Measurements from ENCODE around the gene PHLDA3. TPM values are rescaled to one million over a fixed set of nuclear protein-coding genes. Genes with fewer than 3 reads are reported as not detected.

The PHLDA3 gene
- total and polyA plus RNA-seq, 9 donors = 4.7 to 38.2 (median 27.3) TPM

DNA sequence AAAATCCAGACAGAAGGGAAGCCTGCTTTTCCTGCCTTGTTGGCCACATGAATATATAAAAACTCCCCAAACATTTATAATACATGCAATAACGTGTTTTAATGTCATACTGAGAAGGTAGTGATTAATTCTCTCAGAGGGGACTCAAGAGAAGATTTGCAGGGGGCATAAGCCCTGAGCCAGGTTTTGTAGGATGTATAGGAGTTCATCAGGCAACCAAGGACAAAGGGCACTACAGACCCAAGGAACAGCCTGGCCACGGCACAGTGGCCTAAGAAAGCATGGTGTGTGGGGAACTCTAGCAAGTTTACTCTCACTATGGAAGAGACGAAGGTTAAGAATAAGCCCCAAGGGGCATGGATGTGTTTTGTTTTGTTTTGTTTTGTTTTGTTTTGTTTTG is 32.0 kb downstream of the PHLDA3 start:
- no peak overlapping the region for H3K4me3 ChIP-seq
- no peak for TF ChIP-seq POLR2A (IDR thresholded peaks at IDR 0.05)
- TF ChIP-seq EP300 (IDR thresholded peaks at IDR 0.05) = no peak
- TF ChIP-seq, protein P1, sequence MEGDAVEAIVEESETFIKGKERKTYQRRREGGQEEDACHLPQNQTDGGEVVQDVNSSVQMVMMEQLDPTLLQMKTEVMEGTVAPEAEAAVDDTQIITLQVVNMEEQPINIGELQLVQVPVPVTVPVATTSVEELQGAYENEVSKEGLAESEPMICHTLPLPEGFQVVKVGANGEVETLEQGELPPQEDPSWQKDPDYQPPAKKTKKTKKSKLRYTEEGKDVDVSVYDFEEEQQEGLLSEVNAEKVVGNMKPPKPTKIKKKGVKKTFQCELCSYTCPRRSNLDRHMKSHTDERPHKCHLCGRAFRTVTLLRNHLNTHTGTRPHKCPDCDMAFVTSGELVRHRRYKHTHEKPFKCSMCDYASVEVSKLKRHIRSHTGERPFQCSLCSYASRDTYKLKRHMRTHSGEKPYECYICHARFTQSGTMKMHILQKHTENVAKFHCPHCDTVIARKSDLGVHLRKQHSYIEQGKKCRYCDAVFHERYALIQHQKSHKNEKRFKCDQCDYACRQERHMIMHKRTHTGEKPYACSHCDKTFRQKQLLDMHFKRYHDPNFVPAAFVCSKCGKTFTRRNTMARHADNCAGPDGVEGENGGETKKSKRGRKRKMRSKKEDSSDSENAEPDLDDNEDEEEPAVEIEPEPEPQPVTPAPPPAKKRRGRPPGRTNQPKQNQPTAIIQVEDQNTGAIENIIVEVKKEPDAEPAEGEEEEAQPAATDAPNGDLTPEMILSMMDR (IDR thresholded peaks at IDR 0.05) = no peak
- WGBS, 3 donors = 67 to 71% (median 68%) methylated on average over 3 of the region's 3 CpGs
- DNase-seq = no peak
- peaks cover 6% of the 10 kb centered on the region for H3K4me1 ChIP-seq (ENCODE audit: insufficient read depth)
- no peaks in the 10 kb centered on the region for H3K27me3 ChIP-seq
- intact Hi-C loops (cut with DNase I) = no loop called here
- H3K9me3 ChIP-seq = no peaks in the 10 kb centered on the region
- H3K36me3 ChIP-seq = no peaks in the 10 kb centered on the region
- no peak overlapping the region for H3K27ac ChIP-seq

DNA sequence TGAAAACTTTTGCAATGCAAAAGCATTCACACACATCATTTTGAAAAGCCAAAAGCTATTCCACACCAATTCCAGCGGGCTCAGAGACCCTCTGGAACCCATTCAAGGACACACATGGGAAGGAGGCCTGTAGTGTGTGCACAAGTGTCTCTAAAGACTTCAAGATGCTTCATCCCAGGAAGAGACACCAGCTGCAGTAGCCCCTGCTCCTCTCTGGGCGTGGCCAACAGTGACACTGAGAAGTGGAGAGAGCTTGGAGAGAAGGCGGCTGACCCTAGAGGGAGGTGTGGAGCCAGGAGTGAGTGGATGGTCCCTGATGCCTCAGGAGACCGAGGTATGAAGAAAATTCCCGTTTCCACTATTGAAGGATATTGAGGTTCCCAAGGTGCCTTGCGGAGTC is 32.6 kb downstream of the PHLDA3 start:
- H3K27me3 ChIP-seq = no peaks in the 10 kb centered on the region
- no peaks in the 10 kb centered on the region for H3K36me3 ChIP-seq
- no peaks in the 10 kb centered on the region for H3K9me3 ChIP-seq
- peaks cover 6% of the 10 kb centered on the region for H3K4me1 ChIP-seq (ENCODE audit: insufficient read depth)
- intact Hi-C loops (cut with DNase I) = no loop called here
- H3K4me3 ChIP-seq = no peak overlapping the region
- no peak overlapping the region for H3K27ac ChIP-seq
- no peak for TF ChIP-seq EP300 (IDR thresholded peaks at IDR 0.05)
- TF ChIP-seq POLR2A (IDR thresholded peaks at IDR 0.05) = no peak
- TF ChIP-seq, protein P1 (IDR thresholded peaks at IDR 0.05) = no peak
- DNase-seq = no peak
- 28 to 39% (median 32%) methylated on average over 6 of the region's 6 CpGs for WGBS, 3 donors

DNA sequence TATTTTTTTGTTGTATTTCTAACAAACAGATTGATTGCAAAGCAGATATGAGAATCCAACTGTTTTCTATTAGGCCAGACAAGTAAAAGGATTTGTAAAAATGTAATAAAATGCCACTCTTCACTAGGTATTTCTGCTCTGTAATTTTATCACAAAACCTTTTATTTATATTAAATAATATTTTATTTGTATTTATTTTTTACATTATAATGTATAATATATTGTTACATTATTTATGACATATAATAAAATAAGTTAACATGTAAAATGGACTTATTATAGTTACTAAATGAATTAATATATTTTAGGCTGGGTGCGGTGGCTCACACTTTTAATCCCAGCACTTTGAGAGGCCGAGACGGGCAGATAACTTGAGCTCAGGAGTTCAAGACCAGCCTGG is 34.7 kb downstream of the PHLDA3 start:
- H3K4me1 ChIP-seq (ENCODE audit: insufficient read depth) = peaks cover 6% of the 10 kb centered on the region
- TF ChIP-seq, protein P1 (IDR thresholded peaks at IDR 0.05) = no peak
- TF ChIP-seq POLR2A (IDR thresholded peaks at IDR 0.05) = no peak
- no peak for TF ChIP-seq EP300 (IDR thresholded peaks at IDR 0.05)
- no peak overlapping the region for H3K27ac ChIP-seq
- no peak overlapping the region for H3K4me3 ChIP-seq
- no peaks in the 10 kb centered on the region for H3K9me3 ChIP-seq
- DNase-seq = no peak
- WGBS, 3 donors = 92 to 96% (median 93%) methylated on average over 3 of the region's 3 CpGs
- intact Hi-C loops (cut with DNase I) = no loop called here
- no peaks in the 10 kb centered on the region for H3K36me3 ChIP-seq
- H3K27me3 ChIP-seq = no peaks in the 10 kb centered on the region

DNA sequence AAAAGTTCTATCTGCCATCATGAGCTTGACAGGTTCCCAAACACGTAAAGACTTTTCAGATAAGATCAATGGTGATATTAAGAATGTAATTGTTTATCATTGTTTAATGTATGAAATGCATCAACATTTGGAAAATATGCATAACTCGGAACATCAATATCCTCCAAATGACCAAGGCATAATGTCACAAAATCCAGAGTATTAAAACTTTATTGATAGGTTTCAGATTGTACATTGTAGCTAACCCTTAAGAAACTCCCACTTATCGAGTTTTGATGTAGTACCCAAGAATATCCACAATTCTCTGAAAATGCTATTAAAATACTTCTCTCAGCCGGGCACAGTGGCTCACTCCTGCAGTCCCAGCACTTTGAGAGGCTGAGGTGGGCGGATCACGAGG is 35.4 kb downstream of the PHLDA3 start:
- Histone ChIP-seq H3K4me1 (ENCODE audit: insufficient read depth) (peaks cover 6% of the 10 kb centered on the region), H3K27ac (no peak overlapping the region), H3K9me3 (no peaks in the 10 kb centered on the region), H3K36me3 (no peaks in the 10 kb centered on the region), H3K27me3 (no peaks in the 10 kb centered on the region), H3K4me3 (no peak overlapping the region)
- intact Hi-C loops (cut with DNase I) = no loop called here
- no peak for TF ChIP-seq EP300 (IDR thresholded peaks at IDR 0.05)
- no peak for TF ChIP-seq POLR2A (IDR thresholded peaks at IDR 0.05)
- TF ChIP-seq, protein P1 (IDR thresholded peaks at IDR 0.05) = no peak
- no peak for DNase-seq
- 77 to 88% (median 78%) methylated on average over 6 of the region's 6 CpGs for WGBS, 3 donors

All from ovary (tissue), 9 donors.